ENCODE data around the gene HOXB9. TPM values are rescaled to one million over a fixed set of nuclear protein-coding genes. Genes with fewer than 3 reads are reported as not detected.

HOXB9 gene
- total and polyA plus RNA-seq, 2 of the 13 experiments (the other 11 are each of a cell fraction or from before 2014, with no cell fraction given), result not detected

- Histone ChIP-seq H4K20me1 (ENCODE audit: insufficient read depth, low read length) (no peaks in the 10 kb centered on the region), H2AFZ (ENCODE audit: low read length) (no peak overlapping the region), H3K4me1 (ENCODE audit: insufficient read depth, low read length) (0 out of 2 replicates have a peak, but pooled peaks cover 4% of the 10 kb centered on the region), H3K27me3 (ENCODE audit: control insufficient read depth in 1 of 2, insufficient read depth in 2 of 2, low read length in 2 of 2) (peaks cover 24 to 96% of the 10 kb centered on the region in 2 experiments), H3K79me2 (ENCODE audit: insufficient read depth, low read length) (no peaks in the 10 kb centered on the region), H3K4me2 (ENCODE audit: low read depth, low read length) (no peak overlapping the region), H3K36me3 (replicated peaks in 1 of 2; ENCODE audit: control insufficient read depth in 1 of 2, insufficient read depth in 2 of 2, low read length in 2 of 2) (no peaks in the 10 kb centered on the region), H3K9me3 (ENCODE audit: low read length) (no peaks in the 10 kb centered on the region), H3K9ac (ENCODE audit: insufficient read depth, low read depth, low read length) (no peak overlapping the region), H3K27ac (ENCODE audit: extremely low read length, insufficient read depth, low read length) (no peak overlapping the region), H3K4me3 (replicated peaks in 1 of 3; ENCODE audit: insufficient read depth in 1 of 3, low read depth in 2 of 3, low read length in 3 of 3) (no peak overlapping the region)
- in situ Hi-C loops (cut with HindIII; ENCODE audit: extremely low pct_ligation_motif_present, low pct_unique_long_range_greater_than_20kb), result no loop called here
- ChIA-PET POLR2A (no interaction called here), CTCF (ENCODE audit: low intra/inter-chr PET ratio, low total read pairs) (no interaction called here)
- ATAC-seq, result no peak
- TF ChIP-seq CBX2 (IDR thresholded peaks at IDR 0.05; ENCODE audit: low read depth, low read length) (0 out of 2 replicates have a peak, but pooled peaks have one; percentile 57), CBX2 (CRISPR knock-in tag; IDR thresholded peaks at IDR 0.05; ENCODE audit: low read depth) (no peak), ZFP36 (IDR thresholded peaks at IDR 0.05; ENCODE audit: borderline replicate concordance, low read depth, low read length, partially characterized antibody) (peak; percentile 32), EZH2 (conservative IDR thresholded peaks at IDR 0.05; ENCODE audit: low read depth, low read length) (peak; percentile 86), KAT7 (CRISPR knock-in tag; IDR thresholded peaks at IDR 0.05; ENCODE audit: borderline replicate concordance) (no peak)
- intact Hi-C loops (cut with micrococcal nuclease; ENCODE audit: unreplicated experiment), result no loop called here
- no TSS peak for BruUV-seq (replicated peaks)
- FAIRE-seq, result no peak
- no peak for DNase-seq (ENCODE audit: low spot score)
- 35% methylated on average over 20 of the region's 20 CpGs for WGBS (ENCODE audit: low lambda C conversion rate)
Measured at GRCh38 chr17:48634493-48635208, 8.5 kb upstream of the HOXB9 start.

- H3K9ac ChIP-seq (ENCODE audit: insufficient read depth, low read depth, low read length), result no peak overlapping the region
- intact Hi-C loops (cut with micrococcal nuclease; ENCODE audit: unreplicated experiment), result no loop called here
- no peak overlapping the region for H3K27ac ChIP-seq (ENCODE audit: extremely low read length, insufficient read depth, low read length)
- TF ChIP-seq SNRNP70 (IDR thresholded peaks at IDR 0.05; ENCODE audit: low read depth, low read length) (no peak), ZBTB42 (CRISPR knock-in tag; IDR thresholded peaks at IDR 0.05) (no peak), YY1 (IDR thresholded peaks at IDR 0.05; ENCODE audit: insufficient read depth, insufficient replicate concordance, low read depth, low read length) (no peak), CEBPG (CRISPR knock-in tag; IDR thresholded peaks at IDR 0.05) (no peak)
- 0 out of 2 replicates have a peak, but pooled peaks cover 4% of the 10 kb centered on the region for H3K4me1 ChIP-seq (ENCODE audit: insufficient read depth, low read length)
- CTCF ChIA-PET (ENCODE audit: low intra/inter-chr PET ratio, low total read pairs), result no interaction called here
- no peak overlapping the region for H3K4me3 ChIP-seq (replicated peaks in 1 of 3; ENCODE audit: insufficient read depth in 1 of 3, low read depth in 2 of 3, low read length in 3 of 3)
- FAIRE-seq, result no peak
- DNase-seq (ENCODE audit: low spot score), result no peak
- no peaks in the 10 kb centered on the region for H4K20me1 ChIP-seq (ENCODE audit: insufficient read depth, low read length)
- no peak for ATAC-seq
- no peaks in the 10 kb centered on the region for H3K36me3 ChIP-seq (replicated peaks in 1 of 2; ENCODE audit: control insufficient read depth in 1 of 2, insufficient read depth in 2 of 2, low read length in 2 of 2)
- no peak overlapping the region for H2AFZ ChIP-seq (ENCODE audit: low read length)
- H3K79me2 ChIP-seq (ENCODE audit: insufficient read depth, low read length), result no peaks in the 10 kb centered on the region
- POLR2A ChIA-PET, result no interaction called here
- in situ Hi-C loops (cut with HindIII; ENCODE audit: extremely low pct_ligation_motif_present, low pct_unique_long_range_greater_than_20kb), result no loop called here
- BruUV-seq (replicated peaks), result no TSS peak
- WGBS (ENCODE audit: low lambda C conversion rate), result 52% methylated on average over 34 of the region's 35 CpGs
- H3K4me2 ChIP-seq (ENCODE audit: low read depth, low read length), result no peak overlapping the region
- H3K9me3 ChIP-seq (ENCODE audit: low read length), result no peaks in the 10 kb centered on the region
- H3K27me3 ChIP-seq (ENCODE audit: control insufficient read depth in 1 of 2, insufficient read depth in 2 of 2, low read length in 2 of 2), result peaks cover 26 to 97% of the 10 kb centered on the region in 2 experiments
Measured at GRCh38 chr17:48633266-48633677, 7.1 kb upstream of the HOXB9 start.

Data from HepG2 (cell line).